ENCODE data around the gene ASIC3. TPM values are rescaled to one million over a fixed set of nuclear protein-coding genes. Genes with fewer than 3 reads are reported as not detected.

The ASIC3 gene
- polyA plus RNA-seq, 3 donors: 2.0 TPM; not detected in 2

GRCh38 chr7:151048911-151049463, 656 bp downstream of the ASIC3 start:
- no peak overlapping the region for H3K4me2 ChIP-seq (replicated peaks; ENCODE audit: extremely low read depth, low read length, poor library complexity, severe bottlenecking)
- no peak overlapping the region for H3K9ac ChIP-seq (ENCODE audit: insufficient read depth, low read length, poor library complexity, severe bottlenecking)
- H3K4me1 ChIP-seq (ENCODE audit: control insufficient read depth in 1 of 2, insufficient read depth in 2 of 2, low read length in 2 of 2): peaks cover 13 to 24% of the 10 kb centered on the region in 2 donors
- no peaks in the 10 kb centered on the region for H3K79me2 ChIP-seq (ENCODE audit: insufficient read depth, low read length)
- no peak for DNase-seq
- H3K27me3 ChIP-seq (ENCODE audit: control insufficient read depth in 2 of 2, insufficient read depth in 2 of 2, low read length in 2 of 2): peaks cover 0 to 11% of the 10 kb centered on the region in 2 donors
- H3K27ac ChIP-seq (ENCODE audit: low read depth in 1 of 2, low read length in 2 of 2): no peak overlapping the region
- Mint-ChIP-seq H3K4me1 (peaks cover 12% of the 10 kb centered on the region), H3K9me3 (peaks cover 0 to 2% (median 0%) of the 10 kb centered on the region in 7 donors), H3K27ac (no peak overlapping the region), H3K36me3 (peaks cover 11 to 23% of the 10 kb centered on the region in 2 donors), H3K4me3 (no peak overlapping the region), H3K27me3 (ENCODE audit: low read depth in 3 of 3) (peaks cover 7 to 23% (median 11%) of the 10 kb centered on the region in 3 donors)
- WGBS (ENCODE audit: insufficient coverage): 95% methylated on average over 34 of the region's 38 CpGs
- no peaks in the 10 kb centered on the region for H3K36me3 ChIP-seq (replicated peaks in 1 of 2; ENCODE audit: control insufficient read depth in 1 of 2, insufficient read depth in 2 of 2, low read length in 2 of 2)
- no peak for TF ChIP-seq CTCF (IDR thresholded peaks at IDR 0.05)
- H2AFZ ChIP-seq (ENCODE audit: insufficient read depth, low read depth, low read length, poor library complexity, severe bottlenecking): no peak overlapping the region
- no peaks in the 10 kb centered on the region for H3K9me3 ChIP-seq (replicated peaks in 1 of 2; ENCODE audit: control insufficient read depth in 1 of 2, insufficient read depth in 1 of 2, low read length in 2 of 2)
- intact Hi-C loops (cut with micrococcal nuclease): no loop called here
- H4K20me1 ChIP-seq (ENCODE audit: insufficient read depth, low read length): no peaks in the 10 kb centered on the region
- H3K4me3 ChIP-seq (replicated peaks in 1 of 3; ENCODE audit: low read depth in 2 of 3, low read length in 3 of 3): no peak overlapping the region

- peaks cover 0 to 11% of the 10 kb centered on the region in 2 donors for H3K27me3 ChIP-seq (ENCODE audit: control insufficient read depth in 2 of 2, insufficient read depth in 2 of 2, low read length in 2 of 2)
- DNase-seq: peak; percentile 33 to 50 (median 36)
- peaks cover 14 to 20% of the 10 kb centered on the region in 2 donors for H3K36me3 Mint-ChIP-seq
- H3K27me3 Mint-ChIP-seq (ENCODE audit: low read depth in 3 of 3): peaks cover 9 to 23% (median 11%) of the 10 kb centered on the region in 3 donors
- H3K4me3 Mint-ChIP-seq: no peak overlapping the region
- no peak overlapping the region for H2AFZ ChIP-seq (ENCODE audit: insufficient read depth, low read depth, low read length, poor library complexity, severe bottlenecking)
- no peak overlapping the region for H3K4me3 ChIP-seq (replicated peaks in 1 of 3; ENCODE audit: low read depth in 2 of 3, low read length in 3 of 3)
- no peak for TF ChIP-seq CTCF (IDR thresholded peaks at IDR 0.05)
- no peak overlapping the region for H3K27ac Mint-ChIP-seq
- no peak overlapping the region for H3K9ac ChIP-seq (ENCODE audit: insufficient read depth, low read length, poor library complexity, severe bottlenecking)
- H3K79me2 ChIP-seq (ENCODE audit: insufficient read depth, low read length): no peaks in the 10 kb centered on the region
- WGBS (ENCODE audit: insufficient coverage): under 1% methylated on average over 48 of the region's 50 CpGs
- peak overlapping the region; percentile 19 for H3K4me2 ChIP-seq (replicated peaks; ENCODE audit: extremely low read depth, low read length, poor library complexity, severe bottlenecking)
- peaks cover 12% of the 10 kb centered on the region for H3K4me1 Mint-ChIP-seq
- H3K9me3 Mint-ChIP-seq: peaks cover 0 to 2% (median 0%) of the 10 kb centered on the region in 7 donors
- H3K4me1 ChIP-seq (ENCODE audit: control insufficient read depth in 1 of 2, insufficient read depth in 2 of 2, low read length in 2 of 2): peaks cover 13 to 24% of the 10 kb centered on the region in 2 donors
- no peak overlapping the region for H3K27ac ChIP-seq (ENCODE audit: low read depth in 1 of 2, low read length in 2 of 2)
- no peaks in the 10 kb centered on the region for H3K36me3 ChIP-seq (replicated peaks in 1 of 2; ENCODE audit: control insufficient read depth in 1 of 2, insufficient read depth in 2 of 2, low read length in 2 of 2)
- no peaks in the 10 kb centered on the region for H4K20me1 ChIP-seq (ENCODE audit: insufficient read depth, low read length)
- intact Hi-C loops (cut with micrococcal nuclease): no loop called here
- H3K9me3 ChIP-seq (replicated peaks in 1 of 2; ENCODE audit: control insufficient read depth in 1 of 2, insufficient read depth in 1 of 2, low read length in 2 of 2): no peaks in the 10 kb centered on the region
Observed at GRCh38 chr7:151051108-151051507, 2.8 kb downstream of the ASIC3 start.
